IPS-11a (cell line): ENCODE results near the gene GON4L.
"Not testable (repeated sequence)": the region's sequence is repeated elsewhere in the genome, so short reads cannot be mapped to it uniquely, and the experiment has no call there.

Experiments
- H3K4me3 ChIP-seq: one replicate; pipeline ENCODE4 v1.5.1; 2013; ENCODE audit warnings: low read depth, low read length, control low read depth

Gene GON4L

GRCh38 chr1:155856975-155857930 lies at the start of gene GON4L:
Gene GON4L, minus strand, starts transcription at chr1:155857214. Its CDS starts 3,434 bp downstream, at chr1:155853780.
- H3K4me3 ChIP-seq: peak within 1 kb of the TSS; percentile 97

GRCh38 chr1:155904261-155904660 lies 47.2 kb upstream of the GON4L start:
- H3K4me3 ChIP-seq: no peak overlapping the region

GRCh38 chr1:155900161-155900560 lies 43.1 kb upstream of the GON4L start:
- no peak overlapping the region for H3K4me3 ChIP-seq

- H3K4me3 ChIP-seq: no peak overlapping the region
Observed at GRCh38 chr1:155899683-155900082, 42.7 kb upstream of the GON4L start.

- no peak overlapping the region for H3K4me3 ChIP-seq
Observed at GRCh38 chr1:155898888-155899287, 41.9 kb upstream of the GON4L start.

- no peak overlapping the region for H3K4me3 ChIP-seq
Observed at GRCh38 chr1:155897746-155898145, 40.7 kb upstream of the GON4L start.

GRCh38 chr1:155896476-155896875 lies 39.5 kb upstream of the GON4L start:
- H3K4me3 ChIP-seq: not testable (repeated sequence)

- H3K4me3 ChIP-seq: not testable (repeated sequence)
Observed at GRCh38 chr1:155895617-155896016, 38.6 kb upstream of the GON4L start.

GRCh38 chr1:155893389-155894142 lies 36.6 kb upstream of the GON4L start:
- H3K4me3 ChIP-seq: no peak overlapping the region

- H3K4me3 ChIP-seq: no peak overlapping the region
Observed at GRCh38 chr1:155892796-155893195, 35.8 kb upstream of the GON4L start.

GRCh38 chr1:155890251-155890650 lies 33.2 kb upstream of the GON4L start:
- no peak overlapping the region for H3K4me3 ChIP-seq

GRCh38 chr1:155889566-155889965 lies 32.6 kb upstream of the GON4L start:
- H3K4me3 ChIP-seq: no peak overlapping the region

- H3K4me3 ChIP-seq: no peak overlapping the region
Observed at GRCh38 chr1:155888481-155888880, 31.5 kb upstream of the GON4L start.

GRCh38 chr1:155884982-155885381 lies 28.0 kb upstream of the GON4L start:
- H3K4me3 ChIP-seq: no peak overlapping the region

- no peak overlapping the region for H3K4me3 ChIP-seq
Observed at GRCh38 chr1:155884031-155884960, 27.3 kb upstream of the GON4L start.

- H3K4me3 ChIP-seq: no peak overlapping the region
Observed at GRCh38 chr1:155882766-155883165, 25.8 kb upstream of the GON4L start.

GRCh38 chr1:155882235-155882634 lies 25.2 kb upstream of the GON4L start:
- no peak overlapping the region for H3K4me3 ChIP-seq

GRCh38 chr1:155880950-155881349 lies 23.9 kb upstream of the GON4L start:
- no peak overlapping the region for H3K4me3 ChIP-seq

- H3K4me3 ChIP-seq: no peak overlapping the region
Observed at GRCh38 chr1:155880251-155880650, 23.2 kb upstream of the GON4L start.

- no peak overlapping the region for H3K4me3 ChIP-seq
Observed at GRCh38 chr1:155877945-155878344, 20.9 kb upstream of the GON4L start.

- no peak overlapping the region for H3K4me3 ChIP-seq
Observed at GRCh38 chr1:155873860-155874259, 16.8 kb upstream of the GON4L start.
